22Rv1 (cell line): Measurements from ENCODE around the gene CHMP1A.

Source experiments
- ZFX ChIP-seq: fragments of 450-650 bp; IDR thresholded peaks from 2 replicates; pipeline ENCODE4 v1.6.1; 2017; ENCODE audit warnings: antibody characterized with exemption, borderline replicate concordance
- TF ChIP-seq, protein P1 (sequence below): fragments of 450-650 bp; IDR thresholded peaks from 2 replicates; pipeline ENCODE4 v1.5.1; 2017; ENCODE audit warnings: mild to moderate bottlenecking

DNA sequence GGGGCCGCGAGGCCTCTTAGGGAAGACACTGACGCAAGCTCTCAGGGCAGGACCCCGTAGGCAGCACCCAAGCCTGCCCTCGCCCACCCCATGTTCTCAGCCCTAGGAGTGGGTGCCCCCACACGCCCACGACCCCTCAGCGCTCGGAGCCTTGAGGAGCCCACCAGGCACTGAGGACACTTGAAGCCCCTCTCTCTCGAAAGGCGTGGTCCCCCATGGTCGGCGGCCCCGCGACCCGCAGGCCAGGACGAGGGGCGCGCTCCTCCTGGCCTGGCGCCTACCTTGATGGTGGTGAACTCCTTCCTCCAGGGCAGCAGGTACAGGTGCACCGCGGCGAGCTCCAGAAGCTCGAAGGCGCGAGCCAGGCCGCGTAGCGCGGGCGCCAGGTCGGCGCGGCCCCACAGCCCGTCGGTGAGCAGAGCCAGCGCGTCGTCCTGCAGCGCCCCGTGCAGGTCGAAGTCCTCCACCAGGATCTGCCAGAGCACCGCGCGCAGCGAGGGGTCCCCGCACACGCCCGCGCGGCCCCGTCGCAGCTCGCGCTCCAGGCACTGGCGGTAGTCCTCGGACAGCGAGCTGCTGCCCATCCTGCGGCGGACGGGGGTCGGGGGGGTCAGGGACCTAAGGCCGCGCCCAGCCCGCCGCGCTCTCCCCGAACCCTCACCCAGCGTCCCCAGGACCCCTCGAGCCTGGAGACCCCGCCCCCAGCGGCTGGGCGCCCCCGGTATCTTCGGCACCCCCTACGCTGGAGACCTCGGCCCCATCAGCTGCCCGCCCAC, 43.3 kb upstream of the CHMP1A start:
- TF ChIP-seq, protein P1, sequence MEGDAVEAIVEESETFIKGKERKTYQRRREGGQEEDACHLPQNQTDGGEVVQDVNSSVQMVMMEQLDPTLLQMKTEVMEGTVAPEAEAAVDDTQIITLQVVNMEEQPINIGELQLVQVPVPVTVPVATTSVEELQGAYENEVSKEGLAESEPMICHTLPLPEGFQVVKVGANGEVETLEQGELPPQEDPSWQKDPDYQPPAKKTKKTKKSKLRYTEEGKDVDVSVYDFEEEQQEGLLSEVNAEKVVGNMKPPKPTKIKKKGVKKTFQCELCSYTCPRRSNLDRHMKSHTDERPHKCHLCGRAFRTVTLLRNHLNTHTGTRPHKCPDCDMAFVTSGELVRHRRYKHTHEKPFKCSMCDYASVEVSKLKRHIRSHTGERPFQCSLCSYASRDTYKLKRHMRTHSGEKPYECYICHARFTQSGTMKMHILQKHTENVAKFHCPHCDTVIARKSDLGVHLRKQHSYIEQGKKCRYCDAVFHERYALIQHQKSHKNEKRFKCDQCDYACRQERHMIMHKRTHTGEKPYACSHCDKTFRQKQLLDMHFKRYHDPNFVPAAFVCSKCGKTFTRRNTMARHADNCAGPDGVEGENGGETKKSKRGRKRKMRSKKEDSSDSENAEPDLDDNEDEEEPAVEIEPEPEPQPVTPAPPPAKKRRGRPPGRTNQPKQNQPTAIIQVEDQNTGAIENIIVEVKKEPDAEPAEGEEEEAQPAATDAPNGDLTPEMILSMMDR, result peak; percentile 50
- no peak for TF ChIP-seq ZFX
